Measurements from ENCODE around the gene HEG1. TPM values are rescaled to one million over a fixed set of nuclear protein-coding genes. Genes with fewer than 3 reads are reported as not detected.

HEG1 gene
- total and polyA plus RNA-seq, 9 donors, result 12.2 to 64.7 (median 35.6) TPM

- no peak overlapping the region for H3K27ac ChIP-seq
- no peaks in the 10 kb centered on the region for H3K9me3 ChIP-seq
- no peaks in the 10 kb centered on the region for H3K27me3 ChIP-seq
- H3K4me3 ChIP-seq, result no peak overlapping the region
- 80 to 84% (median 82%) methylated on average over 8 of the region's 8 CpGs for WGBS, 3 donors
- H3K36me3 ChIP-seq, result no peaks in the 10 kb centered on the region
- H3K4me1 ChIP-seq (ENCODE audit: insufficient read depth), result no peaks in the 10 kb centered on the region
- intact Hi-C loops (cut with DNase I), result no loop called here
- DNase-seq, result no peak
- TF ChIP-seq POLR2A (IDR thresholded peaks at IDR 0.05), result no peak
Measured at GRCh38 chr3:124969190-124969589, 86.6 kb downstream of the HEG1 start.

- DNase-seq, result no peak
- Histone ChIP-seq H3K4me1 (ENCODE audit: insufficient read depth) (no peaks in the 10 kb centered on the region), H3K4me3 (no peak overlapping the region), H3K9me3 (no peaks in the 10 kb centered on the region), H3K27me3 (no peaks in the 10 kb centered on the region), H3K36me3 (no peaks in the 10 kb centered on the region), H3K27ac (no peak overlapping the region)
- TF ChIP-seq POLR2A (IDR thresholded peaks at IDR 0.05) (no peak), EP300 (IDR thresholded peaks at IDR 0.05) (no peak)
- TF ChIP-seq, protein P1, sequence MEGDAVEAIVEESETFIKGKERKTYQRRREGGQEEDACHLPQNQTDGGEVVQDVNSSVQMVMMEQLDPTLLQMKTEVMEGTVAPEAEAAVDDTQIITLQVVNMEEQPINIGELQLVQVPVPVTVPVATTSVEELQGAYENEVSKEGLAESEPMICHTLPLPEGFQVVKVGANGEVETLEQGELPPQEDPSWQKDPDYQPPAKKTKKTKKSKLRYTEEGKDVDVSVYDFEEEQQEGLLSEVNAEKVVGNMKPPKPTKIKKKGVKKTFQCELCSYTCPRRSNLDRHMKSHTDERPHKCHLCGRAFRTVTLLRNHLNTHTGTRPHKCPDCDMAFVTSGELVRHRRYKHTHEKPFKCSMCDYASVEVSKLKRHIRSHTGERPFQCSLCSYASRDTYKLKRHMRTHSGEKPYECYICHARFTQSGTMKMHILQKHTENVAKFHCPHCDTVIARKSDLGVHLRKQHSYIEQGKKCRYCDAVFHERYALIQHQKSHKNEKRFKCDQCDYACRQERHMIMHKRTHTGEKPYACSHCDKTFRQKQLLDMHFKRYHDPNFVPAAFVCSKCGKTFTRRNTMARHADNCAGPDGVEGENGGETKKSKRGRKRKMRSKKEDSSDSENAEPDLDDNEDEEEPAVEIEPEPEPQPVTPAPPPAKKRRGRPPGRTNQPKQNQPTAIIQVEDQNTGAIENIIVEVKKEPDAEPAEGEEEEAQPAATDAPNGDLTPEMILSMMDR (IDR thresholded peaks at IDR 0.05), result no peak
- WGBS, 3 donors, result 82 to 83% (median 82%) methylated on average over 10 of the region's 10 CpGs
- intact Hi-C loops (cut with DNase I), result no loop called here
Measured at GRCh38 chr3:124967964-124968363, 87.8 kb downstream of the HEG1 start.

GRCh38 chr3:124966521-124967445 lies 89.0 kb downstream of the HEG1 start:
- Histone ChIP-seq H3K9me3 (no peaks in the 10 kb centered on the region), H3K27ac (no peak overlapping the region), H3K4me3 (no peak overlapping the region), H3K36me3 (no peaks in the 10 kb centered on the region), H3K27me3 (no peaks in the 10 kb centered on the region), H3K4me1 (ENCODE audit: insufficient read depth) (no peaks in the 10 kb centered on the region)
- intact Hi-C loops (cut with DNase I), result no loop called here
- DNase-seq, result no peak
- TF ChIP-seq POLR2A (IDR thresholded peaks at IDR 0.05) (no peak), EP300 (IDR thresholded peaks at IDR 0.05) (no peak)
- TF ChIP-seq, protein P1 (IDR thresholded peaks at IDR 0.05), result no peak
- 74 to 79% (median 78%) methylated on average over 7 of the region's 7 CpGs for WGBS, 3 donors

GRCh38 chr3:124965413-124965812 lies 90.4 kb downstream of the HEG1 start:
- no peaks in the 10 kb centered on the region for H3K9me3 ChIP-seq
- no peak overlapping the region for H3K4me3 ChIP-seq
- DNase-seq, result no peak
- no peaks in the 10 kb centered on the region for H3K36me3 ChIP-seq
- no peaks in the 10 kb centered on the region for H3K4me1 ChIP-seq (ENCODE audit: insufficient read depth)
- no peak for TF ChIP-seq EP300 (IDR thresholded peaks at IDR 0.05)
- TF ChIP-seq, protein P1 (IDR thresholded peaks at IDR 0.05), result no peak
- TF ChIP-seq POLR2A (IDR thresholded peaks at IDR 0.05), result no peak
- no peak overlapping the region for H3K27ac ChIP-seq
- intact Hi-C loops (cut with DNase I), result no loop called here
- no peaks in the 10 kb centered on the region for H3K27me3 ChIP-seq
- WGBS, 3 donors, result 72 to 83% (median 80%) methylated on average over 1 of the region's 1 CpG

DNA sequence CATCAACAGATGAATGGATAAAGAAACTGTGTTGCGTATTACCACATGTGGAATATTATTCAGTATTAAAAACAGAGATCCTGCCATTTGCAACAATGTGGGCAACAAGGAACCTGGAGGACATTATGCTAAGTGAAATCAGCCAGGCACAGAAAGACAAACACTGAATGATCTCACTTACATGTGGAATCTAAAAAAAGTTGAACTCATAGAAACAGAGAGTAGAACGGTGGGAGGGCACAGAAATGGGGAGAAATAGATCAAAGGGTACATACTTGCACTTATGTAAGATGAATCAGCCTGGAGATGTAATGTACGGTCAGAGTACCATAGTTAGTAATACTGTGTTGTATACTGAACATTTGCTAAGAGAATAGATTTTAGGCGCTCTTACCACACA lies 91.4 kb downstream of the HEG1 start:
- DNase-seq, result no peak
- no peak overlapping the region for H3K4me3 ChIP-seq
- intact Hi-C loops (cut with DNase I), result no loop called here
- H3K36me3 ChIP-seq, result no peaks in the 10 kb centered on the region
- H3K4me1 ChIP-seq (ENCODE audit: insufficient read depth), result no peaks in the 10 kb centered on the region
- TF ChIP-seq, protein P1 (IDR thresholded peaks at IDR 0.05), result no peak
- no peak for TF ChIP-seq POLR2A (IDR thresholded peaks at IDR 0.05)
- TF ChIP-seq EP300 (IDR thresholded peaks at IDR 0.05), result no peak
- 71 to 78% (median 75%) methylated on average over 4 of the region's 4 CpGs for WGBS, 3 donors
- H3K9me3 ChIP-seq, result no peaks in the 10 kb centered on the region
- no peak overlapping the region for H3K27ac ChIP-seq
- H3K27me3 ChIP-seq, result no peaks in the 10 kb centered on the region
